ENCODE results near the gene KCNAB1.

KCNAB1 gene

DNA sequence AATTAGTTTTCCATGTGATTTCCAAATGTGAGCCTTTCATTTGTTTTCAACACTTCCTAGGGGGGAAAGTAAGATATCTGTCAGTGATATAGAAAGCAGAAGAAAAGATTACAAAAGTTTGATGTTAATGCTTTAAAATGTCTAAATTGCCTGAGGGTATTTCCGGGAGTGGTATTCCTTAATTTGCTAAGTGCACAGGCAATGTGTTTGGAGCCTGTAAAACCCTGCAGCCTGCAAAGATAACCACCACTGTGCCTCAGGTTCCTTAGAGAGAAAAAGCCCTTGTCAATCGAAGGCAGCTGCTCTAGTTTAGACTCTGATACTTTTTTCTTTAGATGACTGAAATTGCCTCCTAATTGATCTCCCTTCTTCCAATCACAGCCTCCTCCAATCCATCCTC is 279.7 kb downstream of the KCNAB1 start:
- DNase-seq (ENCODE audit: low read depth in 2 of 3, low spot score in 1 of 3) = no peak

DNA sequence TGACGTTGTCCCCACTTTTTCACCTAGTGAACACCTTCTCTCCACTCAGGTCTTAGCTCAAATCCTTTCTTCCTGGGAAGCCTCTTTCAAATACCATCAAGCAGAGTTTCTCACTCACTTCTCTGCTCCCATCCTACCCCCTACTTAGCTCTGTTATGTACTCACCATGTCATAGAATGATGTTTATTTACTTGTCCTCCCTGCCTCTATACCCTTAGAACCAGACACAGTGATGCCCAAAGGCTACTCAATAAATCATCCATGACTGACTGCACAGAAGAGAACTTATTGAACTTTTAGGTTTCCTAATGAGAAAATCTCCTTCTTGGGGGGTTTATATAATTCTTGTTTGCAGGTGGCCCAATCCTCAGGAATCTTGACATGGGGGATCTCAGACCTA is 280.4 kb downstream of the KCNAB1 start:
- no peak for DNase-seq (ENCODE audit: low read depth in 2 of 3, low spot score in 1 of 3)

DNA sequence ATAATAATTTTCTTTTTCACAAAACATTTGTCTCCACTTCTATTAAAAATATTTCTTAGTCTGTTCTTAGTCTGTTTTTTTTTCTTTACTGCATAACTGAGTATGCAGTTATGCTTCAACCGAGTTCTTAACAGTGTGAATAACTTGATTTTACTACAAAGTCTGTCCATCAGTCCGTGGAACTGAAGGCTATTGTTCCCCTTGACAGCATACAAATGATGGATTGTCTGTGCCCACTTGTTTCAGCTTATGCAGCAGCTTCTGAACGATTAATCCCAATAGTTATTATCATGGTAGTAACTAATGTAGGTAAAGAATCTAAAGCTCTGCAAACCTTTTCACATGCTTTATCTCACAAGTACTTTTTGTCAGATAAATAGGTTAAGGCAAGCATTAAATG is 283.8 kb downstream of the KCNAB1 start:
- no peak for DNase-seq (ENCODE audit: low read depth in 2 of 3, low spot score in 1 of 3)

DNA sequence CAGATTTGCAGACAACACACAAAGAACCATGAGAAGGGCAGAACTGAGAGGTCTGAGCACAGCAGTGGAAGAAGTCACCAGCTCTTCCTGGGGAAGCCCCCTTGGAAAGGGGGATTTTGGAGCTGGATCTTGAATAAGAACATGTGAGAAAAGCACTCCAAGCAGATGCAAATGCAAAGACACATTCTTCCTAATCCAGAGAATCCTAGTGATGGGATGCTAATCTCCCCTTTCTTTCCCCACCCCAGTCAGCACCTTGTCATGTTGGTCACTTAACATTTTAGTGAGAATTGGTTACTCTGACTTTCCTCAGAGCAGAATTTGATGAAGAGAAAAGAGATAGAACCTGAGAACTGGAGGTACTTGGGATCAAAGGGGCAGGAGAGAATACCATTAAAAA is 286.0 kb downstream of the KCNAB1 start:
- DNase-seq (ENCODE audit: low read depth in 2 of 3, low spot score in 1 of 3) = no peak

DNA sequence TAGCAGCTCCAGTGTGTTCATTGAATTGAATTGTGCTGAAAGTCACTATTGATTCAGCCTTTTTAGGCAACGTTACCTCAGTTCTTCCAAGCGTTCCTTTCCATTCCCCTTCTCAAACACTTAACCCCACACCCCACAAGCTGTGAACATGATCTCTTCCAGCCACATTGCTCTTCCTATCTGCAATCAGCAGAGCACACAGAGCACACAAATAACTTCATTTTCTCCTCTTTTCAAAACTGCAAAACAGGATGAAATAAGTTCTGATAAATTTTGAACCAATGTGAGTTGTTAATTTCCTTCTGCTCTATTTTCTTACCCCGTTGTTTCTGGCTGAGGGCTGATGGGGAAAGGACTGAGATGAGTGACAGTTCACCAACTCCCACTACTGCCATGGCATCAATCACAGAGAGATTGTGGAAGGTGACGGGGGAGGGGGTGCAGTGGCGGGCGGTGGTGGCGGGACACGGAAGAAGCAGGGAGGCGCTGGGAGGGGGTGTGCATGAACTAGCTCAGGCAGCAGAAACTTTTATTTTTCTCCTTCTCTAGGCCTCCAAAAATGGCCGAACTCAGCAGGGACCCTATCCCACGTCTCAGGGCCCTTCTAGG is 287.3 kb downstream of the KCNAB1 start:
- DNase-seq (ENCODE audit: low read depth in 2 of 3, low spot score in 1 of 3) = no peak

DNA sequence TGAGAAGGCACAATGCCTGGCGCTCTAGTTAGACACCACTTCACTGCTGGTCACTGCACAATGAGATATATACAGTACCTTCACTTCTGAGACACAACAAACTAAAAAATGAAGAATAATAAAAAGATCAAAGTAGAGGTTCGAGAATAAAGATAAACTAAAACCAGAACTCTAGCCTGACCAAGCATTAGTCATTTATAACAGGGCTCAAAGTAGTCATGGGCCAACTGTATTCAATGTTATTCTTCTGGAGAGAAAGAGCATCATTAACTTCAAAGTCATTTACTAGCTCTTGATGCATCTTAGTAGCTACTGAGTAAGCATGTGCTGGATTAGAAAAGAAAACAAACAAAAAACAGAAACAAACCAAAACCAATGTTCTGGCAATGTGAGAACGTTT is 289.3 kb downstream of the KCNAB1 start:
- DNase-seq (ENCODE audit: low read depth in 2 of 3, low spot score in 1 of 3) = no peak

DNA sequence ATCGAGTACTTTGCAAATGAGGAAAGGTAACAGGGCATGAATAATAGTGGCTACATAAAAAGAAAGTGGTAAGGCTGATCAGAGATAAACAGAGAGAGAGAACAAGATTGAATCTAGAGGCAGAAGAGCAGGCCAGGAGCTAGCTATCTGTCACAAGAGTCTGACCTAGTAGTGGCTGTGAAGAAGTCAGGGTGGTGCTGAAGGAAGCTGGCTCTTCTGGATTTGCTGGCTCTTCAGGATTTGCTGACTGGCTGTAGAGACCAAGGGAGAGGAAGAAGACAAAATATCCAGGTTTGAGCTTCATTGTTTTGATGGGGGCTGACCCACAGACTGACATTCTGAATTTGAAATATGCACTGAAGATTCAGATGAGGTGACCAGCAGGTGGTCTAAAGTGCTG is 292.2 kb downstream of the KCNAB1 start:
- DNase-seq (ENCODE audit: low read depth in 2 of 3, low spot score in 1 of 3) = no peak

DNA sequence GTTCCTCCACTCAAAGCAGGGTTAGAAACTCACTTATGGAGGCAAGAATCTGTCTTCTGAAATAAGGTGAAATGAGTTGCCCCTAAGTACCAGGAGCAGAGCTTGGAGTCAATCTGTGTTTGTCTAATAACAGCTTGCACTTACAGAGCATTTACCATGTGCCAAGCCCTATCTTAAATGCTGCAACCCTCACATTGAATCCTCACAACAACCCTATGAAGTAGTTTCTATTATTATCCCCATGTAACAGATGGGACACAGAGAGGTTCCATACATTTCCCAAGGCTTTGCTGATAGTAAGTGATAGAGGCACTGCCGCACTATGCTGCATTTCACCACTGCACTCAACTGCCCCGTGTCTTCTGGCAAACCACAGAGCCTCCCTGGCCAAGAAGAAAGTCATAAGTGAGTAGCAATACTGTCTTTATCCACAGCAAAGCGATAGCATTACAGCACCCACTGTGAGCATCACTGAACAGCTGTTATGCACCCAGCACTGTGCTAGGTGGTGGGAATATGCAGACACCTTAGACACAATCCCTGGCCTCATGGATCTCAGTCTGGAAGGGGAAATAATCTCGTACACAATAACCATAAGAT is 293.0 kb downstream of the KCNAB1 start:
- DNase-seq (ENCODE audit: low read depth in 2 of 3, low spot score in 1 of 3) = no peak

DNA sequence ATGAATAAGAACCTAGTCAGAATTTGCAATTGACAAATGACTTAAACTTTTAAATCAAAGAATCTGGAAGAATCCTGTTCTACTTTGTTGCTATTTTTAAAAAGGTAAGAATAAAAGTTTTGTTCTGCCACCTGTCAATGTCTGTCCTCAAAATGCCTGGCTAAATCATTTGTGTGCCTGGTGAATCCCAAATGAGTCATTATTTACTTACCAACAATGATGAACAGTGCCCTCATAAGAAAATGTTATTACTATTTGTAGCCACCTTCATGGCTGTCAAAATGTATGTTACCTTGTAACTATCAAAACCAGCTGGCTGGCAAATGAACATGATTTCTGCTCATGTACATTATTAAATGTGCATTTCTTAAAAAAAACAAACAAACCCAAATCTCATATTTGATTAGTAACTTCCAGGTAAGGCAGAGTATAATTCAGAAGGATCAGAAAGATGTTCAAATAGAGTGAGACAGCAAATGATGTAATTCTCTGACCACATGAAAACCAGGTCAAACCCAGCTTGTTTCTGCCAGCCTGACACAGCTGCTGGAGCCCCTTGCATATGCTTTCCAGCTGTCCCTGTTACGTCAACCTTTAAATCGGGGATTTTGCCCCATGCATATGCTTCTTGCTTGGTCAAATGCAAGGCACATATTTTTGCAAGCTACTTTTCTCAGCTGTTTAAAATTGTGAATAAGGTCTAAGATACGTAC is 296.6 kb downstream of the KCNAB1 start:
- no peak for DNase-seq (ENCODE audit: low read depth in 2 of 3, low spot score in 1 of 3)

DNA sequence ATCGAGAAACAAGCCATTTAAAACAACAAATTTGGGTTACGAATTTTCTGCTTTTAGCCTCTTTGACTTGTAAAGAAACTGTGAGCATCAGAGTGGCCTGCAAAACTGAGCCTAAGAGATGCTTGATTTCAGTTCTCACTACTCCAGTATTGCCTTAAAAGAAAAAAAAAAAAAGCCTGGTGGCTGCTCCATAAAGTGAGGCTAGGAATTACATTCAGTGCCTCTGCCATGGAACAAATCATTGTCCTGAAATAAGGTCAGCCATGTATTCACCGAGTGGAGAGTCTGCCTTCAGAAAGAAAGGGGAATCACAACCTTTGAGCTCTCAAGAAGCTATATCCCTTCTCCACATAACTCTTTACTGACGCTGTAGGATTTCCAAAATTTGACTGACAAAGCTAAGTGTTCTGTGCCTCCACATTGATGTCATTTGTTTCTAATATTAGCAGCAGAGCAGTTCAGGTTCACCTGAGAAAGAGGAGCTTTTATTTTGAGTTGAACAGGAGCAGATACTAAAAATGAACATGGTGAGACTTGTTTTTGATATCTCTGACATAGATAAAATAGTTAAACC is 297.3 kb downstream of the KCNAB1 start:
- no peak for DNase-seq (ENCODE audit: low read depth in 2 of 3, low spot score in 1 of 3)

DNA sequence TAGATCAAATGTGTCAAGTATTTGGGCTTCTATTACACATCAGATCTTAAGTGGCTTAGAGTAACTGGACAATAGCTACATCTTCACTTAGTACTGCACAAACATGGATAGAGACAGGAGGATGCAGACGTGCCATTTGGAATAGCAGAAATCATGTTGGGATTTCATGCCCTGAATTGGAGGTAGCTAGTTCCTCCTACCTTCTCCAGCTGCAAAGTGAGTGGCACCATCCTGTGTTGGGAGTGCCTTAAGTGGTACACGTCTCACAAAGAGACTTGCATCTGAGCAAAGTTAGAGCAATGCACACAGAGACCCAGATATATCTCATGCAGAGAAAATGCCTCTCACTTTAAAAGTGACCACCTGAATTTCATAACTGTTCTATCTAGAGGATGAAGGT is 298.1 kb downstream of the KCNAB1 start:
- no peak for DNase-seq (ENCODE audit: low read depth in 2 of 3, low spot score in 1 of 3)

DNA sequence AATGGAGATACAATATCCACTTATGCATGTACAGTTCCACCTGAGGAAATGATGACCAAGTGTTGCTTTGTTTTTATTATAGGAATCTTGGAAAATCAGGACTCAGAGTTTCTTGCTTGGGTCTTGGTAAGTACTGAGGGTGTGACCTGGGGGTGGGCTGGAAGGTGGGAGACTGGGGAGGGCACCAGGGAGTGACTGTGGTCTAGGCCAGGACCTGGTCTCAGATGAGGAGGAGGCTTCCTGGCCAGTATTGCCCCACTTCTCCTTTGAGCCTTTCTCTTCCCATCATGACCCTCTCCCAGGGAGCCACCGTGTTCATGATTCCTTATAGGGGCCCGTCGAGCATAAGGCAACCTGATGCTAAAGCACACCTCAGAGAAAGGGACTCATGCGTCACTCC is 301.2 kb downstream of the KCNAB1 start:
- DNase-seq (ENCODE audit: low read depth in 2 of 3, low spot score in 1 of 3) = no peak

DNA sequence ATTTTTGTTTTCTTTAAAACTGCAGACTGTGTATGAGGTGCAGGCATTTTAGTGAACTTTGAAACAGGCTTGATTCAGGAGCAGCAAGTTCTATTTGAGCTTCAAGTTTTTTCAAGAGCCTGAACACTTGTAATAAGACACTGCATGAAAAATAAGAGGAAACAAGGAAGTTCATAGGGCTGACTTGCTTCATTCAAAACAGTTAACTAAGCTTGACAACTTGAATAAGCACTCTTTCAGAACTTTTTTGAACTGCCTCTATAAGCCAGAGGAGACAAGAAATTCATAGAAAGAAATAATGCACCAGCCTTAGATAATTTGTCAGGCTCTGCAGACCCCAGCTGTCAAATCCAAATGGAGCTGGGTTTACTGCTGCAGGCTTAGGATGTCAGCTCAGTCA is 304.4 kb downstream of the KCNAB1 start:
- no peak for DNase-seq (ENCODE audit: low read depth in 2 of 3, low spot score in 1 of 3)

DNA sequence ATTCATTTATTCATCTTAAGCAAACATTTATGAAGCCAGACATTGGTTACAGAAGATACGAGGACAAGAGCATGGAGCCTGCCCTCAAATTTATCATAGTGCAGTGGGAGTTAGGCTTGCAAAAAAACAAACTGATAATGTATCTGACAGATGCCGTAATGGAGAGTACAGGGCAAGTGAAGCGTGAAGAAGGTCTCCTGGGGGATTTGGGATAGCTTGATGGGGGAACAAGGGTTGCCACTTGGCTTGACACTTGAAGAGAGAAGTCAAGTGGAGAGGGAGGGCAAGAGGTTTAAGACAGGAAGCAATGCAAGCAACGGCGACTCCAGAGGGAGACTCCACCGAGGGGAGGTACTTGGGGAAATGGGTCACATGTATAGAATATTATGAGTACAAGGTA is 305.3 kb downstream of the KCNAB1 start:
- no peak for DNase-seq (ENCODE audit: low read depth in 2 of 3, low spot score in 1 of 3)

DNA sequence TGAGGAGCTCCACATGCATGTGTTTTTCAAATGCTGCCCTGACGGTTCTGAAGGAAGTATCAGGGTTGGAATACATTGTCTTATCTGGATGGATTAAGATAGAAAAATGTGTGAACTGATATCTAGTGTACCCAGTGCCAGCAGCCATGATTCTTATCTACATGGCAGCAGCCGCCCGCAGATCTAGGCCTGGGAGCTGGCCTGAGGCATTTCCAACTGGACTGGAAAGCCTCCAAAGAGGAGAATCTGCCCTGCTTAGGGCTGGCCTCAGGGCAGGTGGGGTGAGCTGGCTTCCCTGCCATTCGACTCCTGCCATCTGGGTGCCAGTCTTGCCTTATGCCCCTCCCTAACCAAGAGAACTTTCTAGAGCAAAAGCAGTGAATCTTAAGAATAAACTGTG is 308.7 kb downstream of the KCNAB1 start:
- DNase-seq (ENCODE audit: low read depth in 2 of 3, low spot score in 1 of 3) = no peak

DNA sequence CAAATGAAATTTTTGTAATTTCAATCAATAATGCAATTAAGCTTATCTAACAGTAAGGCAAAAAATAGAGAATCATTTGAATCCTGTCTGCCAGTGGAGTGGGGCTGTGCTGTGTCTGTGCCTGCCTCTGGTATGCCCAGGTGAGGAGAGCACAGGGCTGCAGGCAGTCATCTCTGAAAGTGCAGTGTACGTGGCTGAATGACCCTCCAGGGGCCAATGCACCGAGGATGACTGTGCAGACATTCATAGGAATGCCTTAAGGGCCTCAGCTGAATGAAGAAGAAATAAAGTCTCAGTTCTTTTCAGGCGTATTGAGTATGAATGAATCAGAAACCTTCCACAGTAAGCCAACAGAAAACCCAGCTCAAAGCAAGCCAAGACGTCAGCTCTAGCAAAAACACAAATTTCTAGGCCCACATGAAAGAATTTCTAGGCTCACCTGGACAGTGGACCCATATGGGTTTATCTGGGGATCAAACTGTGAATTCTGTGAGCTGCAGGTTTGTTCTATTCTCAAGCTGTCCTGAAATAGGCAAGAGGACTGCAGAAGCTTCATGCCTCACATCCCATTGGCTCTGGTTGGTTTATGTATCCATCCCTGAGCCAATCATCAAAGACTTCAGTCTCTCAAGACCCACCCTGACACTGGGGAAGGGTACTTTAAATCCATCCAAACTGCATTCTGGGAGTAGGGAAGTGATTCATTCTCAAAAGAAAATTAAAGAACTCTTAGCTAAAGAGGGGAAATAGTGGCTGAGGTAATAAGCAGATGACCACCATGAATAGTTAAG is 311.2 kb downstream of the KCNAB1 start:
- no peak for DNase-seq (ENCODE audit: low read depth in 2 of 3, low spot score in 1 of 3)

DNA sequence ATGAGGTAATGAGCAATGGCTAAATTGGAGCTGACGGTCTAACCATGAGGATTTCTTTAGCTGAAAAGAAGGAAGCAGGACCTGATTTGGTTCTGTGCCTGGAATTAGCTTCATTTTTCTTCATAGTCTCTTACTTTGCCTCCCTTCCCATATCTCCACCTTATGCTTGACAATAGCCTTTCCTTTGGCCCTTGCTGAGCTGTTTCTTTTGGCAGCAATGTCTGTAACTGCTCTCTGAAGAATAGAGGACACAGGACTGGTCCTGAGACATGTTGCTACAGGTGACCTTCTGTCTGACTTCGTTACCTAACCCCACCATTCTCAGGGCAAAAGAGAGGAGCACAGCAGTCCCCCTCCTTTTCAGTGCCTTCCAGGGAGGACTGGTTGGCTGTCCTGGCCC is 312.2 kb downstream of the KCNAB1 start:
- no peak for DNase-seq (ENCODE audit: low read depth in 2 of 3, low spot score in 1 of 3)

DNA sequence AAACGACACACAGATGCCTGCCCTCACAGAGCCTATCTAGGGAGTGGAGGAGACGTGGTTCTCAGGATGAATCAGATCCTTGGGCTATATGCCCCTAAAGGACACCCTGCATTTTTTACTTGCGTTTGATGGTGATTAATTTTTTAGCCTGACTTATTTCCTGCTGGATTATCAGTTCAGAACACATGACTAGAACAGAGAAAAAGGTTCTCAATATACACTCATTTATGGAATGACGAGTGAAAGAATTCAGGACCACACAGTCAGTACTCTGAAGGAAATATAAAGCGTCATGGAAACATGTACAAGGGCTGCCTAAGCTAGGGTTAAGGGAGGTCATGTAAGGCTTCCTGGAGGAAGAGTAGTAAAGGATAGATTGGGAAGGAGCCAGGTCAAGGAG is 312.8 kb downstream of the KCNAB1 start:
- DNase-seq (ENCODE audit: low read depth in 2 of 3, low spot score in 1 of 3) = no peak

DNA sequence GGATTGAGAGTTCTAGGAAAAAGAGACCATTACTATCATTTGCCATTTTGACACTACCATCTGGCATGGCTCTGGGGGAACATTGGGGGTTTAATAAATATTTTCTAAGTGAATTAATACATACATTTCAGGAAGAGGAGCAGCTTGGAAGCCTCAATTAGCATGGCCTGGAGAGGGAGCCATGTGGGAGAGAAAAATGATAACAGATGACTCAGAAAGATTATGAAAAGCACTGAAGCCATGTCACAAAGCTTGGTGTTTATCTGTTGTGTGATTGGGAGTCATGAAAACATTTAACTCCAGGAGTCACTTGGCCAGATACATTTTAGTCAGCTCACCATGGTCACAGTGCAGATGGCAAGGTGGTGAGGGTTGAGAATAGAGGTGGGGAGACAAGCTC is 313.5 kb downstream of the KCNAB1 start:
- DNase-seq (ENCODE audit: low read depth in 2 of 3, low spot score in 1 of 3) = no peak

DNA sequence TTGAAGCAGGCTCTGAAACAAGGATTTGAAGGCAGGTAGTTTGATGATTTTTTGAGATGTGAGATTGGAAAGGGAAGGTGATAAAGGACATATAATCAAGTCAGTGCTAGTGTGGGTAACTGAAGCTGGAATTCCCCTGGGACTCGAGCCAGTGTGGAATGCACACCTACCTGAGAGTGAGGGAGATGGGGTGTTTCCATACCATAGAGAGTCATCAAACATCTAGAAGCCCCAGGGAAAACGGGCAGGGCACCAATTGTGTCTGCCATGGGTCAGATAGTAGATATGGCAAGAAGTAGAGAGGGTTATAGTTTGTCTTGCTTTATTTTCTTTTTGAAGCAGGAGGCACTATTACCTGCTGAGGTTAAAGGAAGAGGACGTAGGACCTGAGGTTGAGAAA is 314.5 kb downstream of the KCNAB1 start:
- DNase-seq (ENCODE audit: low read depth in 2 of 3, low spot score in 1 of 3) = no peak

DNA sequence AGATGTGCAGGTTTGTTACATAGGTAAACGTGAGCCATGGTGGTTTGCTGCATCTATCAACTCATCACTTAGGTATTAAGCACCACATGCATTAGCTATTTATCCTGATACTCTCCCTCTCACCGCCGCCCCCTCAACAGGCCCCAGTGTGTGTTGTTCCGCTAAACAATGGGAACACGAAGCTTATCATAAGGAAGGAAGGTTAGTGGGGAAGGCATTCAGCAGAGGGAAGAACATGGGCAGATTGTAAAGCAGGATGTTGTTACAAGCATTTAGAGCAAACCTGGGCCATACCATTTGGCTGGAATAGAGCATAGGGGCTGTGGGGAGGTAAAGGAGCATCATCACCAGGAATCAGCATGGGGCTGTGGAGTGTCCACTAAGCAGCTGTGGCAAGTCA is 322.7 kb downstream of the KCNAB1 start:
- no peak for DNase-seq (ENCODE audit: low read depth in 2 of 3, low spot score in 1 of 3)
